ENCODE results near the gene TTLL11. TPM values are rescaled to one million over a fixed set of nuclear protein-coding genes. Genes with fewer than 3 reads are reported as not detected.

TTLL11 gene
- total and polyA plus RNA-seq, 8 donors = 3.4 to 7.5 (median 5.5) TPM

DNA sequence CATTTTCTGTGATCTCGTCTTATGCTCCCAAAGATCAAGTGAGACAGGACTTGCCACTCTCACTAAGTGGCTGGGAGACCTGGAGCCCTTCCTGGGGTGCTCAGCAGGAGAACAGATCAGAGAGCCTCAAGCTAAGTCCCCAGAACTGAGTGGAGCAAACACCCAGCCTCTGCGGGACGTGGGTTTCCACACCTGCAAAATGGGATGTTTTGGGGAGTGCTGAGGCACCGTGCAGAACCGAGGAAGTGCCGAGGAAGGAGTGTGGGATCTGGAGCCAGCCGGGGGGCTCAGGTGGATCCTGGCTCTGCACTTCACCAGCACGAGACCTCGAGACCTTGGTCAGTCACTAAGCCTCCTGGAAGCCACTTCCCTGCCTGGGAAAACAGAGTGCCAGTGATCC, 275.6 kb downstream of the TTLL11 start:
- Histone ChIP-seq H3K4me3 (no peak overlapping the region), H3K9me3 (no peaks in the 10 kb centered on the region), H3K27me3 (no peaks in the 10 kb centered on the region), H3K4me1 (no peaks in the 10 kb centered on the region), H3K36me3 (no peaks in the 10 kb centered on the region), H3K27ac (no peak overlapping the region)
- TF ChIP-seq CTCF (IDR thresholded peaks at IDR 0.05) = no peak
- ATAC-seq (no peak), FAIRE-seq (no peak), DNase-seq (no peak)
- intact Hi-C loops (cut with DNase I) = no loop called here
- 85 to 90% methylated on average over 9 of the region's 9 CpGs for WGBS, 2 donors

DNA sequence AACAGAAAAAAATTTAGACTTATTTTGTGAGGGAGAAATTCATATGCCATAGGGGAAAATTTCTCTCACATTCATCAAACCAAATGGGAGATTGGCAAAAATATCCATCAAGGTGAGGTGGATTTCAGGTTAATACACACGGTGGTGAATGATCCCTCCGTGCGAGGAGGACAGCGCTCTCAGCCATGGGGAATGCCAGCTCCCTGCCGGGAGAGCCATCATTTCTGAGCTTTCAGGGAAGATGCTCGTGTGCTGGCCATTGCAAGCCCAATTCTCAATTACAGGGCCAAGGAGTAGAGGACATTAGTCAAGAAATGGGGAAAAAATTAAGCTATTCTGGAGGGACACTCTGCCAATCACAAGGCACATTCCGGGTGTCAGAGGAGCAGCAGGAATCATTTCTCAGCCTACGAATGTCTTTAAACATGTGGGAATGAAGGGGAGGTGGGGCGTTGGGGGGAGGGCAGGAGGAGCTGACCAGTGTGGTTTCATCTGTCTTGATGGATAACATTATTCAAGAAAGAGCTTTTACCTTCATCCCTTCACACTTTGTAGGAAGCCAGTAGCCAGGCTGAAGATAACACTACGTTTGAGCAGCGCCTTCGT, 276.2 kb downstream of the TTLL11 start:
- intact Hi-C loops (cut with DNase I) = no loop called here
- ATAC-seq (no peak), DNase-seq (no peak), FAIRE-seq (no peak)
- H3K4me1 ChIP-seq = no peaks in the 10 kb centered on the region
- H3K9me3 ChIP-seq = no peaks in the 10 kb centered on the region
- 80 to 87% methylated on average over 12 of the region's 12 CpGs for WGBS, 2 donors
- TF ChIP-seq CTCF (IDR thresholded peaks at IDR 0.05) = no peak
- H3K4me3 ChIP-seq = no peak overlapping the region
- no peaks in the 10 kb centered on the region for H3K27me3 ChIP-seq
- H3K27ac ChIP-seq = no peak overlapping the region
- no peaks in the 10 kb centered on the region for H3K36me3 ChIP-seq

- no peaks in the 10 kb centered on the region for H3K27me3 ChIP-seq
These were observed 276.7 kb downstream of the TTLL11 start for GRCh38 chr9:121816449-121816817.

DNA sequence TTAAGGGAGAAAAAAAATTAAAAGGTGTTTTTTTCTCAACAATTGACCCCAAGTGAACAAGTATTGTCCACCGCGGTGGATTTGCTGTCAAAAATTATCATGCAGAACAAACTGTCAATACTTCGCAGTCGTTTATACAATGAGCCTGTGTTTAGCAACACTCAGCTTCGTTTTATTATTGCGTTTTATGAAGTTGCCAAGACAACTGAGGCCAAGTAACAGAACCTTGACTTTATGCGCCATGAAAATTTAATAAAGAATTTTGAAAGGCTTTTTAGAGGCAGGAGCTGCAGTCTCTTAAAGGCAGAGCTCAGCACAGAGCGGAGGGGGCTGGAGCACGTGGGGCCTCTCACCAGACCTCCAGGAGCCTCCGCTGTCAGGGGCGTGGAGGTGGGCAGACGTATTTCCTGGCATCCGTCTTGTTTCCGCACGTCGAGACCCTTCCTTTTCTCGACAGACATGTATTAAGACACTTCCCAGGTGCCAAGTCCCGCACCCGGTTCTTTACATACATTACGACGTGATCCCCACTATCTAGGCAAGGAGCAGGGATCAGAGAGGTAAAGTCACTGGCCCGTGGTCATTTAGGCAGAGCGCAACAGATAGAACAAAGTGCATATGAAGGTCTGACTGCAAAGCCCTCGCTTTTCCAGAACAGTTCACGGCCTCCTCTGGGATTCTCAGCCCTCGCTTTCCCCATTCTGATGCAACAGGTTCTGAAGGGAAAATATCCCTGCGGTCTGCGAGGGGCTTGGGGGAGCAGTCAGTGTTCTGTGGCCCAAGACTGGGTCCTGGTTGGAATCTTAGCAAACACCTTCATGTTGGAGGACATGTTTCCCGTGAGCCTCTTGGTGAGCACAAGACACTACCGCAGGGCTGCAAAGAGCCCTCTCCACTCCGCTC, 277.3 kb downstream of the TTLL11 start:
- FAIRE-seq (no peak), DNase-seq (no peak), ATAC-seq (no peak)
- no peaks in the 10 kb centered on the region for H3K4me1 ChIP-seq
- TF ChIP-seq CTCF (IDR thresholded peaks at IDR 0.05) = no peak
- no peaks in the 10 kb centered on the region for H3K27me3 ChIP-seq
- 80% methylated on average over 31 of the region's 31 CpGs for WGBS, 2 donors
- H3K9me3 ChIP-seq = no peaks in the 10 kb centered on the region
- H3K36me3 ChIP-seq = no peaks in the 10 kb centered on the region
- intact Hi-C loops (cut with DNase I) = no loop called here
- H3K4me3 ChIP-seq = no peak overlapping the region
- no peak overlapping the region for H3K27ac ChIP-seq

More at GRCh38 chr9:121816449-121816817, 276.7 kb downstream of the TTLL11 start:
- 86 to 95% methylated on average over 23 of the region's 23 CpGs for WGBS, 2 donors
- no peak for TF ChIP-seq CTCF (IDR thresholded peaks at IDR 0.05)
- Histone ChIP-seq H3K36me3 (no peaks in the 10 kb centered on the region), H3K4me1 (no peaks in the 10 kb centered on the region), H3K4me3 (no peak overlapping the region), H3K9me3 (no peaks in the 10 kb centered on the region), H3K27ac (no peak overlapping the region)
- ATAC-seq (no peak), DNase-seq (no peak), FAIRE-seq (no peak)
- intact Hi-C loops (cut with DNase I) = no loop called here

GRCh38 chr9:121815084-121815483, 278.0 kb downstream of the TTLL11 start:
- WGBS, 2 donors = 77 to 78% methylated on average over 6 of the region's 6 CpGs
- Histone ChIP-seq H3K27ac (no peak overlapping the region), H3K9me3 (no peaks in the 10 kb centered on the region), H3K4me3 (no peak overlapping the region), H3K36me3 (no peaks in the 10 kb centered on the region), H3K4me1 (no peaks in the 10 kb centered on the region), H3K27me3 (no peaks in the 10 kb centered on the region)
- no peak for ATAC-seq
- FAIRE-seq = no peak
- intact Hi-C loops (cut with DNase I) = no loop called here
- no peak for TF ChIP-seq CTCF (IDR thresholded peaks at IDR 0.05)
- no peak for DNase-seq

All from pancreas (tissue), 10 donors.